ENCODE measurements around the gene INPP5A. TPM values are rescaled to one million over a fixed set of nuclear protein-coding genes. Genes with fewer than 3 reads are reported as not detected.
"Not testable (repeated sequence)": the region's sequence is repeated elsewhere in the genome, so short reads cannot be mapped to it uniquely, and the experiment has no call there.

Gene INPP5A
- total and polyA plus RNA-seq, 11 donors: 38.6 to 179 (median 102) TPM

DNA sequence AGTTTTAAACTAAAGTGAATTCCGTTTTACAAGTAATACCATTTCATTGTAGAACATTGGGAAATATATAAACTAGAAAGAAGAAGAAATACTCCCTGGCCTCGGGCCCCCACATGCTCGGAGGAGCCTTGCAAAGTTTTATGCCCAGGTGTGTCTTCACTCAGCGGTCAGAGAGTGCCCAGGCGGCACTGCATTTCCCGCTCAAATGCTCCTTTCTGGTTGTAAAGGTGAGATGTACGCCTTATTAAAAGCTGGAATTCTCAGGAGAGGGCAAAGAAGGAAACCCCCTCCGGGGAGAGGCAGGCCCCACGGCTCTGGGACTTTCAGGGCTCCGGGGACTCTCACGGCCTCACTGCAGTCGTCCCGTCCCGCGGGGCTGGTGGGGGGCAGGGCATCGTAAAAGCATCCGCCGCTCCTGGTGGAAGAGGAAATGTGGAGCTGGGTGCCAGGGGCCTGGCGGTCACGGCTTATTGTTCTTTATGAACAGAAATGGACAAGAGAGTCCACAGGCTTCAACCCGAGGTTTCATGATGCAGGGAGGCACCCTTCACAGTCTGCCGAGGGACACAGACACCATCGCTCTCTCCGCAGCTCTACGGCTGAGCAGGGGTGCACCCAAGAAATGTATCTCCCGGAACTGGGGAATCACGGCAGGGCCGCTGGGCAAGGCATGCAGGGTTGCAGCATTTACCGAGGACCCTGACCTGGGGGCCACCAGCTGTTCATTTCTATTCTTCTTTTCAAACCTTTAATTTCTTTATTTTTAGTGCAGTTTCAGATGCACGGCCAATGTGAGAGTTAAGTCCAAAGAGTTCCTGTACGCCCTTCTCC is 47.7 kb upstream of the INPP5A start:
- no peaks in the 10 kb centered on the region for H3K27me3 ChIP-seq
- H3K4me1 ChIP-seq: peaks cover 0 to 11% (median 0%) of the 10 kb centered on the region in 12 donors
- 81 to 88% (median 84%) methylated on average over 30 to 31 of the region's 31 CpGs for WGBS, 4 donors
- TF ChIP-seq, protein P1, sequence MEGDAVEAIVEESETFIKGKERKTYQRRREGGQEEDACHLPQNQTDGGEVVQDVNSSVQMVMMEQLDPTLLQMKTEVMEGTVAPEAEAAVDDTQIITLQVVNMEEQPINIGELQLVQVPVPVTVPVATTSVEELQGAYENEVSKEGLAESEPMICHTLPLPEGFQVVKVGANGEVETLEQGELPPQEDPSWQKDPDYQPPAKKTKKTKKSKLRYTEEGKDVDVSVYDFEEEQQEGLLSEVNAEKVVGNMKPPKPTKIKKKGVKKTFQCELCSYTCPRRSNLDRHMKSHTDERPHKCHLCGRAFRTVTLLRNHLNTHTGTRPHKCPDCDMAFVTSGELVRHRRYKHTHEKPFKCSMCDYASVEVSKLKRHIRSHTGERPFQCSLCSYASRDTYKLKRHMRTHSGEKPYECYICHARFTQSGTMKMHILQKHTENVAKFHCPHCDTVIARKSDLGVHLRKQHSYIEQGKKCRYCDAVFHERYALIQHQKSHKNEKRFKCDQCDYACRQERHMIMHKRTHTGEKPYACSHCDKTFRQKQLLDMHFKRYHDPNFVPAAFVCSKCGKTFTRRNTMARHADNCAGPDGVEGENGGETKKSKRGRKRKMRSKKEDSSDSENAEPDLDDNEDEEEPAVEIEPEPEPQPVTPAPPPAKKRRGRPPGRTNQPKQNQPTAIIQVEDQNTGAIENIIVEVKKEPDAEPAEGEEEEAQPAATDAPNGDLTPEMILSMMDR (IDR thresholded peaks at IDR 0.05): no peak
- no peak for TF ChIP-seq POLR2A (IDR thresholded peaks at IDR 0.05)
- no peaks in the 10 kb centered on the region for H3K9me3 ChIP-seq
- no peak overlapping the region for H3K27ac ChIP-seq
- no peak for ATAC-seq
- DNase-seq: peak in 1 of 5 donors; percentile 11
- no peaks in the 10 kb centered on the region for H3K36me3 ChIP-seq
- H3K4me3 ChIP-seq: no peak overlapping the region
- intact Hi-C loops (cut with DNase I): no loop called here

DNA sequence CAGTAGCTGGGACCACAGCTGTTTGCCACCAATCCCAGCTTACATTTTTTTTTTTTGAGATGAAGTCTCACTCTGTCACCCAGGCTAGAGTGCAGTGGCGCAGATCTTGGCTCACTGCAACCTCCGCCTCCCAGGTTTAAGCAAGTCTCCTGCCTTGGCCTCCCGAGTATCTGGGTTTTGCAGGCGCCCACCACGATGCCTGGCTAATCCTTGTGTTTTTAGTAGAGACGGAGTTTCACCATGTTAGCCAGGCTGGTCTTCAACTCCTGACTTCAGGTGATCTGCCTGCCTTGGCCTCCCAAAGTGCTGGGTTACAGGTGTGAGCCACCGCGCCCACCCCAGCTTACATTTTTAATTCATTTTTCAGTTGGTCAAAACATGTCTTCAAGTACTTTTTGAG is 46.1 kb upstream of the INPP5A start:
- peaks cover 0 to 17% (median 0%) of the 10 kb centered on the region in 12 donors for H3K4me1 ChIP-seq
- not testable (repeated sequence) for H3K4me3 ChIP-seq
- 97 to 98% (median 97%) methylated on average over 8 of the region's 8 CpGs for WGBS, 4 donors

DNA sequence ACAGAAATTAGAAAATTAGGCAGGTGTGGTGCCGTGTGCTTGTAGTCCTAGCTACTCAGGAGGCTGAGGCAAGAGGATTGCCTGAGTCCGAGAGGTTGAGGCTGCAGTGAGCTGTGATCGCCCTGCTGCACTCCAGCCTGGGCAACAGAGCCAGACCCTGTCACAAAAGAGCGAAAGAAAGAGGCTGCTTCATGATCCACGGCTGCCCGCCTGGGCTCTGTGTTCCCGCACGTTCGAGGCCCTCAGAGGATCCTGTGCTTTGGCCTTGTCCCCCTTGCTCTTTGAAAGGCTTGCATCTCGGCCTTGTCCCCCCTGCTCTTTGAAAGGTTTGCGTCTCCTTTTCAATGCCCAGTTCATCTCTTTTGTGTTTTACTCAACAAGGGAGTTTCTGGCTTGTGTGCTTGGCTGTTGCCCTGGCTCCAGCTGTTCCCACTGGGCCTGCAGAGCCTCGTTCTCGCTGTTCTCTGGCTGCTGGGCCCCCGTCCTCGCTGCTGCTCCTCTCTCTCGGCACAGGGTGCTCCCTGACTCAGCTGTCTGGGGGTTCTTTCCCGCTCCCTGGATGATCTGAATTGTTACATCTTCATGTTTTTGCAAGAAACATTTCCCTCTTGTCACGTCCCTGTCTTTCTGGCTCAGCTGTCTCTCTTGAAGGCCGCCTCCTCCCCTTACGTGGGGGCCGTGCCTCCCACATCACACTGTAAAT is 45.1 kb upstream of the INPP5A start:
- no peaks in the 10 kb centered on the region for H3K27me3 ChIP-seq
- peaks cover 0 to 17% (median 2%) of the 10 kb centered on the region in 12 donors for H3K4me1 ChIP-seq
- no peak overlapping the region for H3K4me3 ChIP-seq
- intact Hi-C loops (cut with DNase I): no loop called here
- DNase-seq: peak in 1 of 5 donors; percentile 53
- 78 to 84% (median 83%) methylated on average over 19 to 21 of the region's 21 CpGs for WGBS, 4 donors
- TF ChIP-seq, protein P1 (IDR thresholded peaks at IDR 0.05): no peak
- TF ChIP-seq POLR2A (IDR thresholded peaks at IDR 0.05): no peak
- no peaks in the 10 kb centered on the region for H3K9me3 ChIP-seq
- peak in 3 of 4 donors; percentile 33 to 65 (median 55) for ATAC-seq
- H3K27ac ChIP-seq: no peak overlapping the region
- H3K36me3 ChIP-seq: no peaks in the 10 kb centered on the region

More for the DNA sequence above, 46.1 kb upstream of the INPP5A start:
- DNase-seq: peak in 1 of 5 donors; percentile 2
- intact Hi-C loops (cut with DNase I); H3K36me3 ChIP-seq; ATAC-seq; H3K27ac ChIP-seq; H3K27me3 ChIP-seq; H3K9me3 ChIP-seq: not testable (repeated sequence)

DNA sequence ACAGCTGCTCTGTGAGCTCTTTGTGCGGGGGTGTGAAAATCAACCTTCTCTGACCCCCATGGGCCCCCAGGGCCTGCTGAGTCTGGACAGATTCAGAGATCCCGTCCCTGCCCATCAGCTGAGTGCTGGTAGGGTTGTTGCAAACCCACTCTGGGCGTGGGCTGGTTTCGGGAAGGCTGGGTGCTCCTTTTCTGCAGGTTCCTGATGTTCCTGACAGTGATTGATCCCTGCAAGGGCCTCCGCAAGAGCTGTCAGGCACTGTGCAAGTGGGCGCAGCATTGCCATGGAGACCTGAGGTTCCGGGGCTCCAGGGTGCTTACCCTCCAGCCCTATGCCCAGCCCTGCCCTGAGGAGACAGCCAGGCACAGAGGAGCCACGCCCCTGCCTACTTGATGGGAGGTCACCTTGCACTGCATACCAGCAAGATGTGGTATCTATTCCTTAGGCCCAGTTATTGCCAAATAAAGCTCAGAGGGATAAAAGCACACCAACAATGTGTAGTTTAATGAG is 44.3 kb upstream of the INPP5A start:
- TF ChIP-seq, protein P1 (IDR thresholded peaks at IDR 0.05): no peak
- no peak for TF ChIP-seq POLR2A (IDR thresholded peaks at IDR 0.05)
- no peak overlapping the region for H3K4me3 ChIP-seq
- ATAC-seq: peak in 1 of 4 donors; percentile 26
- H3K27ac ChIP-seq: peak overlapping the region in 1 of 12 donors; percentile 31
- WGBS, 4 donors: 85 to 89% (median 88%) methylated on average over 4 to 8 of the region's 8 CpGs
- intact Hi-C loops (cut with DNase I): no loop called here
- H3K9me3 ChIP-seq: no peaks in the 10 kb centered on the region
- H3K27me3 ChIP-seq: no peaks in the 10 kb centered on the region
- no peaks in the 10 kb centered on the region for H3K36me3 ChIP-seq
- peaks cover 0 to 17% (median 2%) of the 10 kb centered on the region in 12 donors for H3K4me1 ChIP-seq
- peak in 1 of 5 donors; percentile 9 for DNase-seq
